Left kidney (tissue), 2 donors: ENCODE data around the gene F5. TPM values are rescaled to one million over a fixed set of nuclear protein-coding genes. Genes with fewer than 3 reads are reported as not detected.

Experiments
- DNase-seq: peaks from one replicate; pipeline ENCODE4 v3.0.0-alpha.2; 2013
- polyA plus RNA-seq: library from polyadenylated mRNA; unstranded; fragments of 120-200 nt; gene quantifications from one replicate; pipeline ENCODE4 v1.2.1, GENCODE V29; 2013; ENCODE audit not compliant: insufficient read length

Gene F5
- polyA plus RNA-seq, 1 donor: 5.7 TPM

DNA sequence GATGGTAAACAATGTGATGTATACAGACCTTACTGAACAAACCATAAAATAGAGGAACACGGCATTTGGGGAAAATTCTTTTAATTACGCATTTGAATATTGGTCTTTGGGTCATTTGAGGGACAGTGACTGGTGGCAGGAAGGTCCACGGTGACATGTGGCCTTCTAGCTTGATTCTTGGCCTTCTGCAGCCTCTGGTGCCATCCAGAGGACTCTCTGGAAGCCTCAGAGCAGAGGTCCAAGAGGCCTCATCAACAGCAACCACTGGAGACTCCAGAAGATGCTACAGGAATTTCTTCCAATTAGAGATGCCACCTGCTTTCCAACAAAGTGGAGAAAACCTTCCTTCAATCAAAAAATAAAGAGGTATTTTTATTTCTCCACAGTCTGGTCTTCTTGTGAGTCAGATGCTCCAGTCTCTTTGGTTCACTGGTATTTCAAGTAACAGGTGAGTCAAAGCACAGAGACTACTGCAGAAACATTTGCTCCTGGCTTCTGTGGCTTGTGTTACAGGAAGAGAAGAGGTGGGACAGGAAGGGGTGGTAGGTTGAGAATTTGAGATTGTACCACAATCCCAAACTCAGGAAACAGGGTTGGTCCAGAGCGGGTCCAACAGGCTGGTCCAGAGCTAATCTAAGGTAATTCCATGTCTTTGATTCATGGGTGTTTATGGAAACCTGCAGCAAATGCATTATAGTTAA is 2.7 kb upstream of the F5 start:
- DNase-seq: no peak

DNA sequence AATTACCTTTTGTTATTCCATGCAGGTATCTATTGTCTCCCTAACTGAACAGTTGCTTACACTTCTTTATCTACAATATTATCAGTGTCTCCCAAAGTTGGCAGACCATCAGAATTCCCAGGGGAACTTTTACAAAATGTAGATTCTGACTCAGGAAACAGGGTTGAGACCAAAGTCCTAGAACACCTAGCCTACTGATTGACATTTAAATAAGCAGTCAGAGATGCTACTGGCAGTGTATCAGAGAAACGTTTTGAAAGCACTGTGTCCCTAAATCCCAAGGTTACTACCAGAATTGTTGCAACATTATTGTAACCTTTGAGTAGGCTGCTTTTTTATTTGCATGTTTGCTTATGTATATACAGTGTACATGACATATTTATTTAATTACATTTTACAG is 1.8 kb upstream of the F5 start:
- DNase-seq: no peak

DNA sequence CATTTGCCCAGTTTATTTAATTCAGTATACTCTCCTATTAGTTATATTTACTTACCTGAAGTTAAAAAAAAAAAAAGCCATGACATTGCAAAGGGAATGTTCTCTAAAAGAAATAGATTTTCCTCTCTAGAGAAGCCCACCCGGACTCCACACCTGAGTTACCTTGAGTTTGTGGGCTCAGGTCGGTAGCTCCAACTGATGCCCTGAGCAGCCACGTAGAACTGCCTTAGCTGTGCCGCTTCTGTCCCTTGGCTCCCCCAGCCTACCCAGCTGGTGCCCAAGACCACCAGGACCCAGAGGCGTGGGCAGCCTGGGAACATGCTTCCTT is 250 bp downstream of the F5 start:
- no peak for DNase-seq

DNA sequence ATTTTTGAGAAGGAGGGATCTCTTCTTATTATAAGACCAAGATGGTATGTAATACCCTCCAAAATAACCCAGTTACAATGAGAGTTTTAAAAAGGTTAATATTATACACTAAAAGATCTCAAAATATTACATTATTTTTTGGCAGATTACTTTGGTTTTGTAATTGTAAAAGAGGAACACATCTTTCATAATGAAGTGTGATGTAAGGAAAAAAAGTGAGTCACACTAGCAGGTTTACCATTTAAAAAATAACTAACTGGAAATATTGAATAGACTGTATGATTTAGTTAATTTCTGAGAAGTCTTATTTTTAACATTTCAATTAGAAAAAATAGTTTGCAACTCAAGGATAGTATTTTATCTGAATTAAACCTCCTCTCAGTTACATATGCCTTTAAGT is 1.1 kb downstream of the F5 start:
- DNase-seq: no peak

DNA sequence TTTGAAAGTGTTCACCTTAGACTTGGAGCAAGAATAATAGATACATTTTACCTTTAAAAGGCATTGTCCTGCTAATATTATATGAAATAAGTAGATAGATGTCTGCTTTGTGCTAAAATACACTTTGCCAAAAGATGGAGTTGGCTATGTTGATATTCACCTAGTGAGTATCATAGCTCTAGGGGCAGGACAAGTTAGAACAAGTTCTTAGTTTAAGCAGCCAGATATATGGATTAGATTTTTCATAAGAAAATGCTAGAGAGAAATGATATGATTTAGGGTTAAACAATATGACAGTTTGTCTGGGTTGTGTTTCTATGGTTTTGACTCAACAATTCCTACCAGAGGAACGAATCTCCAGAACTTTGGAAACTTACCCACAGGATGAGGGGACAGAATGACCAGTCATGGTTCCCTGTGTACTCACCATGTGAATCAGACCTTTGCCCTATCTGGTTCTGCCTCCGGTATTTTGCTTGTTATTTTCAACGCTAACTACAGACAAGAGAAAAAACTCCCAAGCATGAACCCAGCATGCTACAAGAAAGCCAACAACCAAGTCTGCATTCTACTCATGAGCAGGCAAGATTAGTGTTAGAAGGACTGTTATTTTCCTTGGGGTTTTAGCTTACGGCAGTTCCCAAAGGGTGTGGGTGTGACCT is 1.7 kb downstream of the F5 start:
- no peak for DNase-seq

DNA sequence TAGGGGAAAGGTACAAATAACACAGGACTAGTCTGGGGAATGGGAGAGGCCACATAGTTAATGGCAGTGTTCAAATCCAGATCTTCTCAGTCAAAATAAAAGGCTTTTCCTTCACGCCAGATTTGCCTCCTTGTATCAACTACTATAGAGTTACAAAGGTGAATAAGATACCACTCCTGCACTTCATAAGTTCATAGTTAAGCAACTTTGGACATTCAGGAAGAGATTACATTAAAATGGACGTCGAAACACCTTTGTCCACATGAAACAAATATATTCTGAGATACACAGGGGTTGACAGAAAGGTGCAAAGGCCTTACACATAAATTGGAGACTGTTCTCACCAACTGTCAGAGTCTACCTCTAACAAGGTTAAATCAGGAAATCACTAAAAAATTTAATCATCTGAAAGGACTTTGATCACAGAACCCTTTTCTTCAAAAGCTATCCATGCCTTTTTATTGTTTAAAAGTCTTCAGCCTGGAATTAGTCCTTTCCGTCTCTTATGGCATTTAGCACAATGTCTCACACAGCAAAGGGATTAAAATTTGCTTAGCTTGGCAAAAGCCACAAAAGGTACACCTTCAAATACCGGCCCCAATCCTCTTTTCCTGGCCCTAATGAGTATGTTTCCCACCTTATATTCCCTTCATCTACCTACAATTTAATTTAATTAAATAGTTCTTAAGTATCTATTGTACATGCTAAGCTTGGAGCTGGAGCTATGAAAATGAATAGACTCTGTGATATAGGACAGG is 8.1 kb downstream of the F5 start:
- DNase-seq: no peak

DNA sequence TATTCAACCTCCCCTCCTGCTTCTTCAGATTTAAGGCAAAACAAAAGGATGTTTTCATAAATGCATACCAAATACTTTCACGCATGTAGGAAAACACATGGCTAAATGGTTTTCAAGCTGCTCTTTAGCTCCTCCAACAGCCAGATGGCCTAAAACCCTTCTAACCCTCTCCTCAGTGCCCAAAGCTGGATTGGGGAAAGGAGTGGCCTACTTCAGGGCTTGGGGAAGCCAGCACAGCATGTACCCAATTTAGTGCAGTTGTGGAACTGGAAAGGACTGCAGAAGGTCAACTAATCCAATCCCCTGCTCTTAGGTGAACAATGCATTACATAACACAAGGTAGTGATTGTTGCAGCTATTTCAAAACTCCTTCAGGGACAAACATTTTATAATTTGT is 9.3 kb downstream of the F5 start:
- DNase-seq: no peak

DNA sequence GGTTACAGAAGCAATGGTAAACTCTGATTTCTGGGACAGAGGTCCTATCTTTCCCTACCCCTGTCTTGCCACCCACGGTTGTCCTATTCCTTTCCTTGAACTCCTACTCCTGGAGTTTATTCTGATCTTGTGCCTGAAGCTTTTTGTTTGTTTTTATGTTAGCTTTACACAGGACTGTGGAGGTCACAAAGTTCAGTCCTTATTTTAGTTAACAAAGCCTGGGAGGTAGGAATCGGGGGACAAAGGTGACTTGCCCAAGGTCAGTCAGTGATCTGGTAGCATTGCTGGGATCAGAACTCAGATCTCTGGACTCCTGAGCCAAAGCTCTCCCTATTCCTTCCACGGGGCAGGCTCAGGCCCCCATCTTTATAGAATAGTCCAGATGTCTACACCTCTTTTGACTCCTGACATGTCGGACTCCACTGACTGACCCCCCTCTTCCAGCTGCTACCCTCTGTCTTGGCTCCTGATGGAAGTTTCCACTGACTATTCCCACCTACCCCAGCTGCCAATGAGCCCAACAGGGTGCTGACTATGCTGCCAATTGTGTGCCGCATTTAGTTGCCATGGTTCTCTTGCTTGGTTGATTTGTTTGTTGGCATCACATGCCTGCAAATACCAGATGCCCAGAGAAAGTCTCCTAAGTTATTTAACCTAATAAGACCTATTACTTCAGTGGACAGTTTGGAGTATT is 9.9 kb downstream of the F5 start:
- DNase-seq: no peak

DNA sequence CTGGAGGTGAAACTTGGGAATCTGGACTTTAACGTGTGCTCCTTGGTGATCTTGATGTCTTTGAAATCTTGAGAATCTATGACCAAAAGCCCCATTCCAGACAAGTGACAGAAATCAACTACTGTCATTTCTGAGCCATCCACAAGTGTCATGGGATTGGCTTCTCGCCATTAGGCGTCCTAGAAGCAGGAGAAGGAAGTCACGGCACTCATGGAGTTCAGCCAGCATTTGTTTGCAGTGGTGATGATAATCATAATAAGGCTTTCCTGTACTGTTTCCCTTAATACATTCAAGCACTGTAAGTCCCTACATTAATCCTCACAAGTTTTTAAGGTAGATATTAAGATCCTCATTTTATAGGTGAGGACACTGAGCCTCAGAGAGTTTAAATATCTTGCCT is 11.9 kb downstream of the F5 start:
- no peak for DNase-seq

DNA sequence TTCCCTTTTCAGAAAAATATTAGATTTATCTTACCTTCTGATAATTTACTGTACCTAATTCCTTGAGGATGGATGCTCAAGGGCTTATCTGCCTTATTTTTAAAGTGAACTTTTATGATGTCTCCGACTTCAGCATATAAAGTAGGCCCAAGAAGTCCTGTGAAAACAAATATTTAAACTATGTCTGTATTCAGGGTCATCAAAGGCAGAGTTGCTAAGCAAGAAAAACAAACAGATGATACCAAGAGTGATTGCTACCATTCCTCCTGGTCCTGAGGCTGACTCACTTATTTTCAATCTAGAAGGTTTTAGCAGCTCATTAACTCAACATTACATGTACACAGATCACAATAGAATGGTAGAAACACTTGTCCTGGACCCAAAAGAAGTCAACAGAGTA is 14.1 kb downstream of the F5 start:
- DNase-seq: no peak

DNA sequence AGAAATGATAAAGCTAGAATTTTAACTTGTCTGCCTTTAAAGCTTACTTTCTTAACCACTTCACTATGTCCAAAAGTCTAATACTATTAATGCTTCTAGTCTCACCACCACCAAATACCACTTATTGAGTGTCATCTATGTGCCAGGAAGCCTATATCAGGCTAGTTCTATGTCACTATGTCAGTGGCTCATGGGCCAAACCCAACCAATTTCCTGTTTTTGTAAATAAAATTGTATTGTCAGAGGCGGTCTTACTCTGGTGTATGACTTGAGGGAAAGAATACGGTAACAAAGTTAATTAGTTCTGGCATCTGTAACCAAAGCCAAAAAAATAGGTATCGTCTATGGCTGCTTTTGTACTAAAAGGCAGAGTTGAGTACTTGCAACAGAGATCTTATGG is 14.8 kb downstream of the F5 start:
- DNase-seq: no peak

DNA sequence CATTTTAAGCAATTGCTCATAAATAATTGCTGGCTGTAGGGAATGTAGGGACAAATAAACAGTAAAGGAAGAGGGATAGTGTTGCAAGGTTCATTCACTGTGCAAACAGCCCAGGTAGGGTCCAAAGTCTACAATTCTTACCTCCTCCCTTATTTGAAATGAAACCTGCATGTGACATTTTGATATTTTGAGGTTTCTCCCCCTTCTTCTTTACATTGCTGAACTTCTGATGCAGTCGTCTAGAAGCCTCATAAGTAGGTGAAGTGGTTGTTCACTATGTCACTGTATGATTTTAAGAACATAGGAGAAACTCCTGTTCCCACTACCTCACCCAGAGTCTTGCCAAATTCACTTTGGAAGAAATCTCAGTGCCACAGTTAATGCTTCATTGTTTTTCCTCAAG is 16.1 kb downstream of the F5 start:
- no peak for DNase-seq

DNA sequence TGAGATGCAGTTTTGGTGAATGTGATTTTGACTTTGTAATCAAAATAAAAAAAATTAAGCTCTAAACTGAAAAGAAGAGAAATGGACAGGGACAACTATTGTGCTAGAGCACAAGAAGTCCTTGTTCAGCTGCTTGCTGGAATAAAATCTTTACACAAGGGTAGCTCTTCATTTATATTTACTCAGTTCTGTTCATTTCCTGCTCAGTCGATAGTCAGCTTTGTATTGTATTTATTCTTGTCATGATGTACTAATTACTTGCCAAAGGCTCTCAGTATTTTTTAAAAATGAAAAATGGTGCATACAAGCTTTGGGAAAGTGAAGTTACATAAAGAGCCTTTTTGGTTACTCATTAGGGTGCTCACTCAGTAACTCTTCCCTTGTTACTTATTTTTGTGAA is 17.8 kb downstream of the F5 start:
- DNase-seq: no peak

DNA sequence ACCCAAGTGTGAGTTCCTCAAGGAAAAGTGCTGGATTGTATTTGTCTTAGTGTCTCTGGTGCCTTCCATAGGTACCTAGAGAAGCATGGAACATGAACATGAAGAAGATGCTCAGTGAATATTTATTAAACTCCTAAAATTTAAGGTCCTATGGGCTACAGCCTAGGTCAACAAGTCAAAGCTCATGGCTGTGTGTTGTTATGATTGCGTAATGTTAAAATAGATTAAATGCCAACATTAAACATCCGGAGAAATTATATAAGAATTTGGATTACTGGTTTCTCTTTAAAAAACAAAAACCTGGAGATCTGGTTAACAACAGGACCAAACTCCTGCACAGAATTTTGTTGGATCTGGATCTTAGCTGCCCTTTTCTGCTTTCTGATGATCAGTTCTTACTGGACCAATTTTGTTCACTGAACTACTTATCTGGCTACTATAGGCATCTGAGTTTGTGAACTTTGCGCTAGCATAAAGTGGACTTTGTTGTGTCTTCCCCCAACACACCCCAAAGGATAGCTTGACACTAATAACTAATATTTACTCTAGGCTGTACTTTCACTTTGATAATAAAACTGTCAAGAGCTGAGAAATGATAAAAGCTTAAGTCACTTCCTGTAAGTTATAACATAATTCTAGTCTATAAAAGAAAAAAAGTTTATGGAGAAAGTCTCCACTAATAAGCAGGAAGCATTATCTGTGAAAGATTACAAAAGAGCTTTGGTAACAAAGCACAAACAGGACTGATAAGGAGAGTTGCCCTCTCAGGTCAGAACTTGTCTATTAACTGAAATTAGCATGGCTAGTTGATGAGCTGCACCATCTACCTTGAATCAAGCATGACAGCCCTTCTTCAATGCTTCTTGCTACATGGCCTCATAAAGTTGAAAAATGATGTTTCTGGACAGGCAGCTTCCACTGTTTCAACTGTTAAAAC is 20.7 kb downstream of the F5 start:
- no peak for DNase-seq

DNA sequence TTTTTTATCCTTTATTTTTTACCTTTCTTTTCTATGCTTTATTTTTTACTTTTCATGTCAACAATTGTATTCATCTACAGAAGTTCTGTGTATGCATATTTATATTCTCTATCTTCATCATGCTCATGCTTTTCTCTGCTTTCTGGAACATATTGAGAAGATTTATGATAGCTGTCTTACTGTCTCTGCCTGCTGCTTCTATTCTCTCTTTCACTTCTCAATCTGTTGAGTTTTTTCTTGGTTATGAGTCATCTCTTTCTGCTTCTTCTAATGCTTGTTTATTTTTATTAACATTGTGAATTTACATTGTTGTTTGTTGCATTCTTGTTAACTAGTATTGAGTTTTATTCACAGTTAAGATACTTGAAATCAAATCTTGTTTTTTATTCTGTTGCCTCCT is 22.6 kb downstream of the F5 start:
- DNase-seq: no peak

DNA sequence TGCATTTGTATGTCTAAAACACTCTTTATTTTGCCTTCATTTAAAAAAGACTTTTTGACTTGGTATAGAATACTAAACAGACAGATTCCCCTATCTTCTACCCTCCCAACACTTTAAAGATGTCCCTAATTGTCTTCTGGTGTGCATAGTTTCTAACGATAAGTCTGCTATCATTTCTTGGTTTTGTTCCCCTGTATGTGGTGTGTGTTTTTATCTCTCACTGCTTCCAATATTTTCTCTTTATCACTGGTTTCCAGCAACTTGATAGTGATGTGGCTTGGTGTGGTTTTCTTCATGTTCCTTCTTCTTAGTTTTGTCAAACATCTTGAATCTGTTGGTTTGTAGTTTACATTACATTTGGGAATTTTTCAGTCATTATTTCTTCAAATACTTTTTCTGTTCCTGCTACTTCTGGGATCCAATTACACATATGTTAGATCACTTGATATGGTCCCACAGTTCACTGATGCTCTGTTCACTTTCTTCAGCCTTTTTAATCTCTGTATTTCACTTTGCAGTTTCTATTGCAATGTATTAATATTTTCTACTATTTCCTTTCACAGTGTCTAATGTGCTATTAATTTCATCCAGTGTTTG is 23.2 kb downstream of the F5 start:
- no peak for DNase-seq

DNA sequence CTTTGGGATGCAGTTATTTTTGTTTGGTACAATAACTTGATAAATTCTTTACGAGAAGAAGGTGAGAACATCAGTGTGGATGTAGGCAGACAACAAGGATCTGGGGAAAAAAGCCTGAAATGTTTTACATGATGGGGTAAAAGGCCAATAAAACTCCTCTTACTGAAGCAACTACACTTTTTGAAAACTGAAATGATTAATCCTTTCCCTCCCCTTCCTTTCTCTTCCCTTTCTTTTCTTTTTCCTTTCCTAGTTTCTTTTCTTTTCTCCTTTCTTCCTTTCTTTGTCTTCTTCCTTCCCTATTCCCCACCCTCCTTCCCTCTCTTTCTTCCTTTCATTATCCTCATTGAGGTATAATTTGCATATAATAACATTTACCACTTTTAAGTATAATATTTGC is 24.6 kb downstream of the F5 start:
- DNase-seq: no peak

DNA sequence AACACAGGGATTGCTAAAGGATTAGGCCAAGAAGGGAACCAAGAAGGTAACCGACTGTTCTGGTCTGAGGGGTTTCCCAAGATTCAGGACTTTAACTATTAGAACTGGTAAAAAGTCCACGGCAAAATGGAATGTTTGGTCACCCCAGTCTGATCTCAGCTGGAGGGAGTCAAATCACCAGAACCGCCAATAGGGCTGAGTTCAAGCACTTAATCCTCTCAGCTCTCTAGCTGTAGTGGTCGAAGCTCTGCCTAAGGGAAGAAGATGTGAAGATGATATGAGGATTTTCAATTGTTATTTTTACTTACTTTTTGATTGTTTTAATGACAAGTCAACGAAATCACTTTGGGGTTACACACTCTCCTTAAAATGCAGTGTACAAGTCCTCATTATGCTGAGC is 29.1 kb downstream of the F5 start:
- no peak for DNase-seq

DNA sequence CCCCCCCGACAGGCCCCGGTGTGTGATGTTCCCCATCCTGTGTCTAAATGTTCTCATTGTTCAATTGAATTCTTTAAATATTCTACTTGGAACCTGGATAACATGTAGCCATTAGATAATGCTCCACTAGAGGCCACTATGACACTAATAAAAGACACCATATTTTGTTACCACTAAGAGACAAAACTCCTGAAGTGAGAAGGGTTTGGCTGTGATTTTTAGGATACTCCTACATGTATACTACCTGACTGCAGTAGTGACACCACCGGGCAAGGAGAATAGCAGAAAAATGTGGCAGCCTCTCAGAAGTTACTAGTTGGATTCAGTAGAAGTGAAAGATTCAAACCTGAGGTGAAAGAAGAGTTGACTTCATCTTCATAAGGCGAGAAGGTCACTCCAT is 36.0 kb downstream of the F5 start:
- DNase-seq: peak; percentile 54

DNA sequence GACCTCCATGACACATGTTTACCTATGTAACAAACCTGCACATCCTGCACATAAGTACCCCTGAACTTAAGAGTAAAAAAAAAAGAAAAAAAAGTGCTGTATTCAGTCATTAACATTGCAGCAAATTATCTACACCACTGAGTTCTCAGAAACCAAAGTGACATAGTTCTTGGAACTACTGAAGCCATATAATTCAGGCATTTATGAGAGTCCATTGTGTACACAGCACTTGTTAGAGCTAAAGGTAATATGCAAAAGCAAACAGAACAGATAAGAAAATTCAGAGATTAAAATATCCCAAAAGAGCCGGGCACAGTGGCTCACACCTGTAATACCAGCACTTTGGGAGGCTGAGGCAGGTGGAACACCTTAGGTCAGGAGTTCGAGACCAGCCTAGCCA is 38.0 kb downstream of the F5 start:
- DNase-seq: no peak
